Measurements from ENCODE around the gene MEI1.

The MEI1 gene

GRCh38 chr22:41782751-41783150 lies 83.4 kb downstream of the MEI1 start:
- no peak for DNase-seq (ENCODE audit: low read depth)

GRCh38 chr22:41787331-41787730 lies 88.0 kb downstream of the MEI1 start:
- no peak for DNase-seq (ENCODE audit: low read depth)

DNA sequence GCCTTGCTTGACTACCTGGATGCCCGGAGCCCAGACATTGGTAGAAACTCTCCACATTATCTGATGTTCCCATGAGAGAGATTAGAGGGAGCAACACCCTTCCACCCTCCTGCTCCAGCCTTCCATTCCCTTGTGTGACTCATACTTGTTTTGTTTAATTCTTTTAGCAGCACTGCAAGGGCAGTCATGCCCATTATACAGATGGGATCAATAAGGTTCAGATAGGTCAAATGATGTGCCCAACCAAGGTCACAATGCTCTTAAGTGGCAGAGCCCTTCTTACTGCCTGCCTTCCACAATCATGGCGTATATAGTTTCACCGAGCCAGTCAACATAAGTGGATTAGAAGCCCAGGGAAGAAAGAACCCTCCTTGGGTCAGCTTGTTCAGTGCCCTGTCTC lies 94.6 kb downstream of the MEI1 start:
- DNase-seq (ENCODE audit: low read depth), result no peak

DNA sequence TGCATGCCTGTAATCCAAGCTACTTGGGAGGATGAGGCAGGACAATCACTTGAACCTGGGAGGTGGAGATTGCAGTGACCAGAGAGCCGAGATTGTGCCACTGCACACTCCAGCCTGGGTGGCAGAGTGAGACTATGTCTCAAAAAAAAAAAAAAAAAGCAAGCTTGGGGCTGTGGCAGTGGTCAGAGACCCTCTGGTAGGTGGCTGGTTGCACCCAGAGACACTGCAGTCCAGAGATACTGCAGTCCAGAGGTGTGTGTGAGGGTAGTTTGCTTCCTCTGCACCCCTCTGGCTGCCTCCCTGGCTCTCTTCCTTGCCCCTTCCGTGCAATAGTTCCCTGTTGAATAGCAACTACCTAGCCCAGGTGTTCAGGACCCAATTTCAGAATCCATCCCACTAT lies 99.4 kb downstream of the MEI1 start:
- DNase-seq (ENCODE audit: low read depth), result no peak

DNA sequence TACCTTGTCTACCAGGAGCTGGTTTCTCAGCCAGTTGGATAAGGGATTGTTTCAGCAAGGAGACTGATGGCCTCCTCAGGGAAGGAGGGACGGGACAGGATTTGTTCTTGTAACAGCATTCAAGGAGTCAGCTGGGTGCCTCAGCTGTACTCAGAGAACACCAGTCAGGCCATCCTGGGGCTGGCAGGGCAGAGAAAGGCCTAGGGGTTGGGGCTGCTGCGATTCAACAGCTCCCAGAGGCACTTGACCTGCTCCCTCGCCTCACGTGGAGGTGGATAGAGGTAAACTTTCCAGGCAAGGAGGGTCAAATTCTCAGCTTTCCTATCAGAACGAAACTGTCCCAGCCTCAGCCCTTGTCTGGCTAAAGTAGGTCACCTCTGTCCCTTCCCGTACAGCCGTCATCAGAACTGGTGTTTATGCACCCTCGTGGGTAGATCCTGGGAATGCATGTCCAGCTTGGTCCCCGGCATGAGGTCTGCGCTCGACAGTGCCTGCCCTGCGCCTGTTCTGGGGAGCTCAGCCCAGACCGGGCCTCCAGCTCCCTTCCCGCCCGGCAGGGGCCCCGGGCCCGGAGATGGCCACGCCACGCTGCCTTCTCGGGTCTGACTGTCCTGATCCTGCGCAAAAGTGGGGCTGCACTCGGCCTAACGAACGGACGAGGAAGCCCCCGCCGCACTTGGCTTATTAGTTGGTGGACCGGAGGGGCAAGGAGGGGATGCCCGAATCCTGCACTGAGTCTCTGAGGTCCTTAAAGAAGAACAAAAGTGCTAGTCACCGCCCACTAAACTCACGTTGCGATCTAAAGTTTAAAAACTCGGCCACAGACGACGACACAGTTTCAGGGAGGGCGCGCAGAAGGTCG lies 100.4 kb downstream of the MEI1 start:
- peak; percentile 15 for DNase-seq (ENCODE audit: low read depth)

- DNase-seq (ENCODE audit: low read depth), result peak; percentile 84
Measured at GRCh38 chr22:41800348-41801146, 101.2 kb downstream of the MEI1 start, which contains the start of gene CCDC134. Gene CCDC134, plus strand, starts transcription at chr22:41800679. Its CDS starts 8,212 bp downstream, at chr22:41808891.

- no peak for DNase-seq (ENCODE audit: low read depth)
Measured at GRCh38 chr22:41801147-41801819, 102.0 kb downstream of the MEI1 start.

DNA sequence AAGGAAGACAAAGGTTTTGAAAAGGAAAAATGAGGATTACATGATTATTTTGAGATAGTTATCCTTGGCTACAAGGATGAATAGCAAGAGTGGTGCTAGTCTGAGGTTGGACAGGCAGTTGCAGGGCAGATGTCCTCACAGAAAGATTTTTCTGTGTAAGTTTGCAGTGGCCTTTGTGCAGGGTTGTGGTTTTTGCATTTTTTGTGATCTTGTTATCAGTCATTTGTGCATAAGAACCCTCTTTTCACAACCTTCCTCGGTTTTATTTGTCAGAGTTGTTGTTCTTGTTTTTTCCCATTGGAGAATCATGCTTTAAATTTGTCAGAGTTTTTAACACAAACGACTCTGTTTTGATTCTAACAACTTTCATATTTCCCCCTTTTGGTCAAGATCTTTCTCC lies 102.6 kb downstream of the MEI1 start:
- DNase-seq (ENCODE audit: low read depth), result no peak

- DNase-seq (ENCODE audit: low read depth), result no peak
Measured at GRCh38 chr22:41805639-41806038, 106.3 kb downstream of the MEI1 start.

GRCh38 chr22:41808400-41808799 lies 109.1 kb downstream of the MEI1 start:
- no peak for DNase-seq (ENCODE audit: low read depth)

DNA sequence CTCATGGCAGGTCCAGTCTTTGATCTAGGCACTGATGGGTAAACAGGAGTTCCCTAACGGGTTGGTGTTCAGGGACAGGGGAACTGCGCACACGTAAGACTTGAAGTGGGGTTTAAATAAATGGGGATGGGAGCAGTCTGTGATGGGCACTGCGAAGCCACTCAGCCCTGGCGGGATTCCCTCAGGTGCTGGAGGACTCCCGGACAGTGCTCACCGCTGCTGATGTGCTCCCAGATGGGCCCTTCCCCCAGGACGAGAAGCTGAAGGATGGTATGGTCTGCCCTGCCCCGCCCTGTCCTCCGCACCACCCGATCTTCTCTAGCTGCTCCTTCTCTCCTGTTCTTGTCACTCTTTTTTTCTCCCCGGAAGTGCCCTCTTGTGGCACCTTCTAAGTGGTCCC lies 110.7 kb downstream of the MEI1 start:
- DNase-seq (ENCODE audit: low read depth), result no peak

DNA sequence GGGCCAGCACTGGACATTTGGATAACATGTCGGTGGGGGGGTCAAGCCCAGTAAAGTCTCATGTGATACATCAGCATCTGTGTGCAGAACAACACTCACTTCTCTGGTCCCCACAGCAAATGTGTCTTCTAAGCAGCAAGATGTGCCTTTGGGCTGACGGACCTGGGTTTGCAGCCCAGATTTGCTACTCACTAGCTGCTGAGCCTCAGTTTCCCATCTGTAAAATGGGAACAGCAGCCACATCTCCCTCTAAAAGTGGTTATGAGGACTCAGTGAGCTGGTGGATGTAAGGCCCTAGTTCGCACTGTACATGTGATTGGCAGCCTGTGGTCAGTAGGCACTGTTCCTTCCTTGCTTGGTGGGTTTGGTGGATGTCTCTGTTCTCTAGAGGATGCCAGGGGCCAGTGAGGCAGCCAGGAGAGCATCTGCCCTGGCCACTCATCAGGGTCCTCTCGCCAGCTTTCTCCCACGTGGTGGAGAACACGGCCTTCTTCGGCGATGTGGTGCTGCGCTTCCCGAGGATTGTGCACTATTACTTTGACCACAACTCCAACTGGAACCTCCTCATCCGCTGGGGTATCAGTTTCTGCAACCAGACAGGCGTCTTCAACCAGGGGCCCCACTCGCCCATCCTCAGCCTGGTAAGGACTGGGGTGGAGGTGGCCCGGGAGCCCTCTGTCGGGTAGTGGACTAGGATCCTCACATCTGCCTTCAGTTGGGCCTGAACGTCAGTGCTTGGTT lies 113.7 kb downstream of the MEI1 start:
- no peak for DNase-seq (ENCODE audit: low read depth)

- no peak for DNase-seq (ENCODE audit: low read depth)
Measured at GRCh38 chr22:41813726-41814410, 114.6 kb downstream of the MEI1 start.

DNA sequence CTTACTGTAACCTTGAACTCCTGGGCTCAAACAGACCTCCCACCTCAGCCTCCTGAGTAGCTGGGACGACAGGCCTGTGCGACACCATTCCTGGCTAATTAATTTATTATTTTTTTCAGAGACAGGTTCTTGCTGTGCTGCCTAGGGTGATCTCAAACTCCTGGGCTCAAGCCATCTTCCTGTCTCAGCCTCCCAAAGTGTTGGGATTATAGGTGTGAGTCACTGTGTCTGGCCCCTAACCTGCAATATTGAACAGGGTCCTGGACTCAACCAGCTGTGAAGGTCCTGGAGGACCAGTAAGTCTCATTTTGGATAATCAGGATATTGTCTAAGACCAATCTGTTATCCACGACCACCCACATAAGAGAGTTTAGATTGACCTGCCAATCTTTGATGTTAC lies 116.4 kb downstream of the MEI1 start:
- DNase-seq (ENCODE audit: low read depth), result no peak

- no peak for DNase-seq (ENCODE audit: low read depth)
Measured at GRCh38 chr22:41816241-41816640, 116.9 kb downstream of the MEI1 start.

GRCh38 chr22:41816871-41817270 lies 117.6 kb downstream of the MEI1 start:
- no peak for DNase-seq (ENCODE audit: low read depth)

DNA sequence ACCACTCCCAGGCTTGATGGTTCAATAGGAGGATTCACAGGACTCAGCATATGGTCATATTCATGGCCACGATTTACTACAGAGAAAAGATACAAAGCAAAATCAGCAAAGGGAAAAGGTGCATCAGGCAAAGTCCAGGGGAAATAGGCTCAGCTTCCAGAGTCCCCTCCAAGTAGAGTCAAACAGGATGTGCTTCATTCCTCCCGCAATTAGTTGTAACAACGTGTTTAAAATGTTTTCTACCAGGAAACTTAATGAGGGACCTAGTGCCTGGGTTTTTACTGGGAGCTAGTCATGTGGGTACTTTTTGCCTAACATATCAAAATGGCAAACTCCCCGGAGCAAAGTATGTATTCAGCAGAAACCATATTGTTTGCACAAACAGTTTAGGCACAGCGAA lies 118.7 kb downstream of the MEI1 start:
- no peak for DNase-seq (ENCODE audit: low read depth)

- DNase-seq (ENCODE audit: low read depth), result peak; percentile 45
Measured at GRCh38 chr22:41818596-41818995, 119.3 kb downstream of the MEI1 start.

DNA sequence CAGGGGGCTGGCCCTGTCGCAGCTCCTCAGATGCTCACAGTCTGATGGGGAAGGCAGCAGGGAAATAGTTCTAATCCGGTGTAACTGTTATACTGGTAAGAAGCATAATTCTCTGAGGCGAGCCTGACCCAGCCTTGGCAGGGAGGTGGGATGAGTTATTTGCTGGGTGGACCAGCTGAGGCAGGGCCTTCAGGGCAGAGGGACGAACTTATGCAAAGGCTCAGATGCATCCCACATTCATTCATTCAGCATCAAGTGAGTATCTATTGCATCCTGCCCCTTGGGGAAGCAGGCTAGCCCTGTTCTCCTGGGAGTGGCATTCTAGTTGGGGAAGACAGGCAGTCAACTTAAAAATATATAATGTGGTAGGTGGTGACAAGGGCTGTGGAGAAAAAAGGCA lies 120.0 kb downstream of the MEI1 start:
- DNase-seq (ENCODE audit: low read depth), result no peak

DNA sequence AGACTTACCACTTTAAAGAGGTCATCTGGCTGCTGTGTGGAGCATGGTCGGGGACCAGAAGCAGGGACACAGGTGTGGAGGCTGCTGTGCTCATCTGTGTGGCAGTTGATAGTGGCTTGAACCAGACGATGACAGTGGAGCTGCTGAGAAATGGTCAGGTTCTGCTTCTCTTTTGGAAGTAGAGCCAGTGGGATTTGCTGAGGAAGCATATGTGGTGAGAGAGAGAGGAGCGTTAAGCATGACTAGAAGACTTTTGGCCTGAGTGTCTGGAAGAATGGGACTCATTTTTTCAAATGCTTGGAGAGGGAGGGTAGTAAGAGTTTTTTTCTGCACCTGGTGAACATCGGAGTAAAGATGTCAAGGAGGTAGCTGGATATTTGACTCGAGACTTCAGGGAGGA lies 121.1 kb downstream of the MEI1 start:
- no peak for DNase-seq (ENCODE audit: low read depth)
